Heart left ventricle (tissue), 16 donors: ENCODE data around the gene FER. TPM values are rescaled to one million over a fixed set of nuclear protein-coding genes. Genes with fewer than 3 reads are reported as not detected.

Experiments used
- ATAC-seq, 4 donors: fragments of 200-7000 bp; cut with Tn5 transposase; one replicate each; pipeline ENCODE4 v1.9.1; 2020 to 2022; ENCODE audit warnings: moderate library complexity in 4 of 4, mild to moderate bottlenecking in 3 of 4, moderate number of reproducible peaks in 1 of 4
- DNase-seq, 5 donors: peaks; one replicate each; pipeline ENCODE4 v3.0.0-alpha.2; 2020
- H3K27ac ChIP-seq, 12 donors: fragments of 200-600 bp; sonication (generic) in 4 of 12; one replicate each; pipeline versions ENCODE4 v1.5.0 to v1.8.0; 2016 to 2022; ENCODE audit warnings: mild to moderate bottlenecking in 2 of 12
- H3K27me3 ChIP-seq, 9 donors: fragments of 200-600 bp; sonication (generic) in 2 of 9; one replicate each; pipeline versions ENCODE4 v1.5.1 to v1.8.0; 2016 to 2022; ENCODE audit warnings: mild to moderate bottlenecking in 3 of 9
- H3K36me3 ChIP-seq, 9 donors: fragments of 200-600 bp; sonication (generic) in 2 of 9; one replicate each; pipeline versions ENCODE4 v1.5.0 to v1.8.0; 2018 to 2022; ENCODE audit warnings: mild to moderate bottlenecking in 2 of 9
- H3K4me1 ChIP-seq, 12 donors: fragments of 200-600 bp; sonication (generic) in 4 of 12; one replicate each; pipeline versions ENCODE4 v1.5.0 to v1.8.0; 2016 to 2022; ENCODE audit warnings: mild to moderate bottlenecking in 3 of 12
- H3K4me3 ChIP-seq, 12 donors: fragments of 200-600 bp; sonication (generic) in 4 of 12; one replicate each; pipeline versions ENCODE4 v1.5.0 to v1.8.0; 2017 to 2022; ENCODE audit warnings: mild to moderate bottlenecking in 9 of 12, moderate library complexity in 4 of 12
- H3K9me3 ChIP-seq, 12 donors: fragments of 200-600 bp; sonication (generic) in 4 of 12; one replicate each; pipeline versions ENCODE4 v1.5.0 to v1.8.0; 2016 to 2022; ENCODE audit warnings: mild to moderate bottlenecking in 1 of 12
- CTCF ChIP-seq, 12 donors: fragments of 200-600 bp; sonication (generic) in 4 of 12; IDR thresholded peaks; one replicate each; pipeline versions ENCODE4 v1.5.0 to v1.8.0; 2018 to 2022; ENCODE audit warnings: antibody characterized with exemption in 12 of 12, mild to moderate bottlenecking in 5 of 12
- POLR2A ChIP-seq, 2 donors: fragments of 450-650 bp; IDR thresholded peaks; one replicate each; pipeline ENCODE4 v1.6.1; 2017; ENCODE audit warnings: antibody characterized with exemption in 2 of 2, mild to moderate bottlenecking in 2 of 2, moderate library complexity in 2 of 2
- WGBS, 4 donors: extraction: QIAGEN DNeasy Blood & Tissue Kit in 2 of 4; methylation state at CpG; one replicate each; pipeline versions ENCODE4 v1.1.5 to v1.1.7; 2013 to 2018; 5-methylcytosine and 5-hydroxymethylcytosine counted together
- intact Hi-C, 10 donors: fragments of 100-400 bp; cut with DNase I; formaldehyde crosslinking; loops; one replicate each; pipeline versions ENCODE4 v1.11.1 to v1.14.2; 2022
- polyA plus RNA-seq, 2 donors: library from polyadenylated mRNA; stranded (reverse); fragments of 200-250 nt; gene quantifications; one replicate each; pipeline ENCODE4 v1.2.3, GENCODE V29; 2013
- total RNA-seq, 9 donors: library from RNA; depleted of rRNA in 2 of 9; stranded (reverse); fragments of >200 nt in 2 of 9; fragmentation: NEBNext Ultra II Directional in 3 of 9; extraction: Animal tissue kit (Norgen Biotek cat#: 25700) in 3 of 9; gene quantifications; one replicate each; pipeline versions ENCODE4 v1.1.0 to v1.2.4, GENCODE V29; 2016 to 2023
- donor health status: ischemic (EF 13 %, LVEDD 7.1; RV severe dilation, severe dysfunction).
- donor health status: healthy with polysubstance abuse.
- donor health status: DM: no; HTN: yes; CAD: no.
- donor health status: DM: no; HTN: no; CAD: no.
- donor health status: ischemic (EF 25% LVEDD 6.9; RV normal size, moderate dysfunction).
- donor health status: ischemic (EF 25% LVEDD 5.7; RV mildly dilated, moderate dysfunction).
- donor health status: healthy.
- donor health status: DM: yes; HTN: yes; CAD: no.
- donor health status: ischemic (EF 35%, LVEDD 5.7; RV mildly dilated, moderate dysfunction).
- donor health status: nonischemic (EF 11% LVEDD 7.7; RV severe dilation, severe dysfunction).
- donor health status: DM: yes; HTN: yes; CAD: no.
- donor health status: PGD.
- donor health status: ischemic (EF 29% LVEDD 5.4; RV normal size, mild dysfunction).
- donor health status: nonischemic (EF 23%, LVEDD 6.1; RV moderate dilation, normal function).

The FER gene
- total and polyA plus RNA-seq, 11 donors, result 1.4 to 25.7 (median 13.1) TPM

GRCh38 chr5:109083937-109084336 lies 336.2 kb downstream of the FER start:
- DNase-seq, result no peak
- 97 to 100% (median 100%) methylated on average over 1 of the region's 1 CpG for WGBS, 4 donors
- no peak for ATAC-seq
- no peak overlapping the region for H3K27ac ChIP-seq
- intact Hi-C loops, result no loop called here
- no peaks in the 10 kb centered on the region for H3K4me1 ChIP-seq
- H3K9me3 ChIP-seq, result no peaks in the 10 kb centered on the region
- H3K27me3 ChIP-seq, result no peaks in the 10 kb centered on the region
- H3K36me3 ChIP-seq, result no peaks in the 10 kb centered on the region
- TF ChIP-seq CTCF (IDR thresholded peaks at IDR 0.05), result no peak
- TF ChIP-seq POLR2A (IDR thresholded peaks at IDR 0.05), result no peak
- no peak overlapping the region for H3K4me3 ChIP-seq

- intact Hi-C loops, result no loop called here
- Histone ChIP-seq H3K36me3 (no peaks in the 10 kb centered on the region), H3K4me3 (no peak overlapping the region), H3K4me1 (no peaks in the 10 kb centered on the region), H3K27me3 (no peaks in the 10 kb centered on the region), H3K9me3 (no peaks in the 10 kb centered on the region), H3K27ac (no peak overlapping the region)
- TF ChIP-seq CTCF (IDR thresholded peaks at IDR 0.05) (no peak), POLR2A (IDR thresholded peaks at IDR 0.05) (no peak)
- ATAC-seq, result no peak
- no peak for DNase-seq
These were observed 341.5 kb downstream of the FER start for GRCh38 chr5:109089191-109089590.

- intact Hi-C loops, result no loop called here
These were observed 351.4 kb downstream of the FER start for GRCh38 chr5:109099081-109099480.

GRCh38 chr5:109100971-109101370 lies 353.3 kb downstream of the FER start:
- WGBS, 4 donors, result 94 to 97% (median 96%) methylated on average over 2 of the region's 2 CpGs
- no peak for TF ChIP-seq POLR2A (IDR thresholded peaks at IDR 0.05)
- no peak for TF ChIP-seq CTCF (IDR thresholded peaks at IDR 0.05)
- Histone ChIP-seq H3K27me3 (no peaks in the 10 kb centered on the region), H3K4me3 (no peak overlapping the region), H3K4me1 (peaks cover 0 to 8% (median 4%) of the 10 kb centered on the region in 12 donors), H3K36me3 (no peaks in the 10 kb centered on the region), H3K9me3 (no peaks in the 10 kb centered on the region), H3K27ac (no peak overlapping the region)
- no peak for DNase-seq
- intact Hi-C loops, result no loop called here
- no peak for ATAC-seq

More at GRCh38 chr5:109099081-109099480, 351.4 kb downstream of the FER start:
- H3K27me3 ChIP-seq, result no peaks in the 10 kb centered on the region
- H3K36me3 ChIP-seq, result no peaks in the 10 kb centered on the region
- ATAC-seq, result no peak
- H3K4me1 ChIP-seq, result no peaks in the 10 kb centered on the region
- TF ChIP-seq POLR2A (IDR thresholded peaks at IDR 0.05) (no peak), CTCF (IDR thresholded peaks at IDR 0.05) (no peak)
- H3K27ac ChIP-seq, result no peak overlapping the region
- no peaks in the 10 kb centered on the region for H3K9me3 ChIP-seq
- DNase-seq, result no peak
- WGBS, 4 donors, result 93 to 96% (median 94%) methylated on average over 1 of the region's 1 CpG
- no peak overlapping the region for H3K4me3 ChIP-seq
